ENCODE results near the gene SMYD3. TPM values are rescaled to one million over a fixed set of nuclear protein-coding genes. Genes with fewer than 3 reads are reported as not detected.
A peak's percentile ranks its signal among the peaks of the same experiment; 100 is the strongest.

Gene SMYD3
- polyA plus RNA-seq, 3 donors from 2014 or later: 48.4 to 57.5 (median 50.8) TPM

DNA sequence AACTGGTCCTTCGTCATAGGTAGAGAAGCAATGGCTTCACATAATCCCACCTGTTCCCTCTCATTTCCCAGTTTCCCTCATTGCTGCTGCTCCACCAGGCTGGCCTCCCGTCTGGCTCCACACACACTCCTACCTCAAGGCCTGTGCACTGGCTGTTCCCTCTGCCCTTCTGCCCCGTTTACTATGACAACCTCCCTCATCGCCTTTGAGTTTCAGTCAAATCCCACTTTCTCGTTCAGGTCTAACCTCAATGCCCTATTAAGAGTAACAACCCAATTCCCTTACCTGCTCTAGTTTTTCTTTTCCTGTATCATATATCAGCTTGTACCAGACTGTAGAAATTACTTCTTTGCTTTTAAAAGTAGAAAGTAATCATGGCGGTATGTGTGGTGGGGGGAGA lies 589.7 kb downstream of the SMYD3 start:
- H3K27me3 Mint-ChIP-seq (ENCODE audit: low read depth in 3 of 3): peaks cover 0 to 2% (median 0%) of the 10 kb centered on the region in 3 donors
- H3K9me3 Mint-ChIP-seq: peaks cover 0 to 3% (median under 1%) of the 10 kb centered on the region in 6 donors
- H3K4me3 Mint-ChIP-seq: no peak overlapping the region
- no peak overlapping the region for H3K27ac Mint-ChIP-seq
- peaks cover 16 to 24% (median 24%) of the 10 kb centered on the region in 3 donors for H3K36me3 Mint-ChIP-seq
- DNase-seq: no peak
- peaks cover 2 to 6% of the 10 kb centered on the region in 2 donors for H3K4me1 Mint-ChIP-seq

DNA sequence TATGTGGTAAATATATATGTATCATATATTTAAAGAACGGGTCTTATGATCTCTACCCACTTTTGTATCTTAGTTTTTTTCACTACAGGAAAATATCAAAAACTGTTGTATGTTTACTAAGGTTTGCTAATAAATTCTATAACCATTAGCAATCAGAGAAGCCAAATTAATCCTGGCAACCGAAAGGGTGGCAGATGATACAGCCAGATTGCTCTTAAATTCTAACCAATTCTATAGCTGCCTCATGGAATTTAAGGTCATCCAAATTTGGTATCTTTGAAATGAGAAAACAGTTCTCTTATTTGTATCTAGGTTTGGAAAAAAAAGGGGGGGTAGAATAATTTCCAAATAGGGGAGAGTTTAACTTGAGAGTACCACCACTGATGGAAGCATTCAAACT lies 591.2 kb downstream of the SMYD3 start:
- H3K9me3 Mint-ChIP-seq: peaks cover 0 to 3% (median 0%) of the 10 kb centered on the region in 6 donors
- no peak for DNase-seq
- peaks cover 0 to 2% (median 0%) of the 10 kb centered on the region in 3 donors for H3K27me3 Mint-ChIP-seq (ENCODE audit: low read depth in 3 of 3)
- H3K4me1 Mint-ChIP-seq: peaks cover 2 to 6% of the 10 kb centered on the region in 2 donors
- H3K4me3 Mint-ChIP-seq: no peak overlapping the region
- no peak overlapping the region for H3K27ac Mint-ChIP-seq
- H3K36me3 Mint-ChIP-seq: peaks cover 16 to 30% (median 28%) of the 10 kb centered on the region in 3 donors

GRCh38 chr1:245915406-245915805 lies 591.7 kb downstream of the SMYD3 start:
- Mint-ChIP-seq H3K4me1 (peaks cover 2 to 6% of the 10 kb centered on the region in 2 donors), H3K27me3 (ENCODE audit: low read depth in 3 of 3) (peaks cover 0 to 2% (median 0%) of the 10 kb centered on the region in 3 donors), H3K27ac (peak overlapping the region in 1 of 6 donors; percentile 11), H3K4me3 (no peak overlapping the region), H3K36me3 (peaks cover 16 to 30% (median 28%) of the 10 kb centered on the region in 3 donors), H3K9me3 (peaks cover 0 to 3% (median 0%) of the 10 kb centered on the region in 6 donors)
- no peak for DNase-seq

GRCh38 chr1:245908543-245908942 lies 598.5 kb downstream of the SMYD3 start:
- Mint-ChIP-seq H3K27me3 (ENCODE audit: low read depth in 3 of 3) (peaks cover 0 to 2% (median 0%) of the 10 kb centered on the region in 3 donors), H3K27ac (no peak overlapping the region), H3K9me3 (peaks cover 0 to 3% (median 0%) of the 10 kb centered on the region in 6 donors), H3K36me3 (peaks cover 1 to 18% (median 15%) of the 10 kb centered on the region in 3 donors), H3K4me3 (no peak overlapping the region), H3K4me1 (peaks cover under 1 to 3% of the 10 kb centered on the region in 2 donors)
- DNase-seq: no peak

- Mint-ChIP-seq H3K4me3 (no peak overlapping the region), H3K36me3 (peaks cover 0 to 17% (median 15%) of the 10 kb centered on the region in 3 donors)
- no peak for DNase-seq
These were observed 600.9 kb downstream of the SMYD3 start for GRCh38 chr1:245906207-245906606.

GRCh38 chr1:245903851-245904250 lies 603.2 kb downstream of the SMYD3 start:
- no peak for DNase-seq
- Mint-ChIP-seq H3K27me3 (ENCODE audit: low read depth in 3 of 3) (peaks cover 0 to 2% (median 2%) of the 10 kb centered on the region in 3 donors), H3K9me3 (no peaks in the 10 kb centered on the region), H3K4me1 (no peaks in the 10 kb centered on the region), H3K4me3 (no peak overlapping the region), H3K27ac (no peak overlapping the region), H3K36me3 (peaks cover 0 to 31% (median 16%) of the 10 kb centered on the region in 3 donors)

More at GRCh38 chr1:245906207-245906606, 600.9 kb downstream of the SMYD3 start:
- H3K27ac Mint-ChIP-seq: no peak overlapping the region
- H3K4me1 Mint-ChIP-seq: no peaks in the 10 kb centered on the region
- H3K27me3 Mint-ChIP-seq (ENCODE audit: low read depth in 3 of 3): peaks cover 0 to 2% (median 2%) of the 10 kb centered on the region in 3 donors
- no peaks in the 10 kb centered on the region for H3K9me3 Mint-ChIP-seq

DNA sequence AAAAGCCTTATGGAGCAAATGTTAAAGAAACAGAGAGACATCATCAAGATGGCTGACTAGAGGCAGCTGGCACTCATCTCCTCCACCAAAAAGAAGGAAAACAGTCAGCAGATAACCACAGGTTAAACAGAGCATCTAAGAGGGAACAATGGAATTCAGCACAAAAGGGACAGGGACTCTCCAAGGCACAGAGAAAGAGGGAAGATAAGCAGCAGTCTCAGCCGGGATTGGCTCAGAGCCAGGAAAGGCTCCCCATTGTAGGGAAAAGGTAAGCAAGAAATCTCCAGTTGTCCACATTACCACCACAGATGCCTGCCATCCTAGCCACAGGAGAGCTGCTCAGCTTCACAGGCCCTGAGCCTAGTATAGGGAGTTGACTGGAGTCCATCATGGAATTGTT lies 605.5 kb downstream of the SMYD3 start:
- Mint-ChIP-seq H3K9me3 (no peaks in the 10 kb centered on the region), H3K4me3 (no peak overlapping the region), H3K27ac (no peak overlapping the region), H3K27me3 (ENCODE audit: low read depth in 3 of 3) (peaks cover 0 to 2% (median 2%) of the 10 kb centered on the region in 3 donors), H3K36me3 (peaks cover 0 to 28% (median 22%) of the 10 kb centered on the region in 3 donors), H3K4me1 (peaks cover 0 to under 1% of the 10 kb centered on the region in 2 donors)
- DNase-seq: no peak

GRCh38 chr1:245901037-245901436 lies 606.0 kb downstream of the SMYD3 start:
- H3K27ac Mint-ChIP-seq: no peak overlapping the region
- H3K9me3 Mint-ChIP-seq: no peaks in the 10 kb centered on the region
- H3K4me1 Mint-ChIP-seq: peaks cover 5% of the 10 kb centered on the region in 2 donors
- H3K4me3 Mint-ChIP-seq: no peak overlapping the region
- DNase-seq: no peak
- H3K36me3 Mint-ChIP-seq: peaks cover 0 to 28% (median 22%) of the 10 kb centered on the region in 3 donors
- H3K27me3 Mint-ChIP-seq (ENCODE audit: low read depth in 3 of 3): peaks cover 0 to 2% (median 2%) of the 10 kb centered on the region in 3 donors

DNA sequence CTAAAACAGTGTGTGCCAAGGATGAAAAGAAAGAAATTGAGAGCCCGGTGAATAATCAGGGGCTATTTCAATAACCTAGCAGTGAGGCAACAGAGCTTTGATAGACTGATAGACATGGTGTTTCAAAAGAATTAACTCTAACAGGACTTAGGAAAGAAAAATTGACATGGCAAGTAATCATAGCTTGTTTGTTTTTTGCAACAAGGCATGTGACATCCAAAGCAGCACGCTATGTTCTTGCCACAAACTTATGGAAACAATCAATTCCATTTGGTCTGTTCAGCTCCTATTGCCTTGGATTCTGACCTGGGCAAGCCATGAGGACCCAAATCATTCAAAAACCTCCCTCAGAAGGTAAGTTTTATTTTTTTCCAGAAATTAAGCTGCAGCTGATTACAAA lies 608.5 kb downstream of the SMYD3 start:
- no peak for DNase-seq
- Mint-ChIP-seq H3K36me3 (peaks cover 2 to 24% (median 21%) of the 10 kb centered on the region in 3 donors), H3K27ac (no peak overlapping the region), H3K4me1 (peaks cover 19 to 25% of the 10 kb centered on the region in 2 donors), H3K9me3 (peaks cover 0 to 2% (median under 1%) of the 10 kb centered on the region in 6 donors), H3K4me3 (no peak overlapping the region), H3K27me3 (ENCODE audit: low read depth in 3 of 3) (peaks cover 2 to 5% (median 2%) of the 10 kb centered on the region in 3 donors)

DNA sequence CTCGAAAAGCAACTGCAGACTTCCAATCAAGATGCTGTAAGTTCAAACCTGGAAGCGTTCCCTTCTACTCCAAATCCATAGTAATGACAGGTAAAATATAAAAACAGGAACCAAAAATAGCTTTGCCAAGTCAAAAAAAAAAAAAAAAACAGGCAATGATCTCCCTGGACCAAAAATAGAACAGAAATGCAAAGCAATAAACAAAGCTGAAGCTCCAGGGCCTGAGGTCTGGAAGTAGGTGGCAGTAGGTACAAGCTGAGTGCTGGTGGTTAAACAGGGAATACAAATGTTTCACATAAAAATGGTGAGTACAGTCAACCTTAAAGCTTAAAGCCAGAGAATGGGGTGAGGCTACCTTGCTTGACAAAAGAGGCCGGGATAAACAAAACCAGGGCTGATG lies 610.8 kb downstream of the SMYD3 start:
- H3K9me3 Mint-ChIP-seq: peaks cover 4 to 12% (median 5%) of the 10 kb centered on the region in 6 donors
- no peak for DNase-seq
- no peak overlapping the region for H3K4me3 Mint-ChIP-seq
- peak overlapping the region in 1 of 6 donors; percentile 46 for H3K27ac Mint-ChIP-seq
- H3K27me3 Mint-ChIP-seq (ENCODE audit: low read depth in 3 of 3): peaks cover 0 to 5% (median 4%) of the 10 kb centered on the region in 3 donors
- peaks cover 21 to 25% of the 10 kb centered on the region in 2 donors for H3K4me1 Mint-ChIP-seq
- peaks cover 10 to 28% (median 21%) of the 10 kb centered on the region in 3 donors for H3K36me3 Mint-ChIP-seq

- H3K9me3 Mint-ChIP-seq: peaks cover 4 to 12% (median 5%) of the 10 kb centered on the region in 6 donors
- peak overlapping the region in 1 of 5 donors; percentile 46 for H3K4me3 Mint-ChIP-seq
- peaks cover 10 to 28% (median 21%) of the 10 kb centered on the region in 3 donors for H3K36me3 Mint-ChIP-seq
- H3K4me1 Mint-ChIP-seq: peaks cover 21 to 25% of the 10 kb centered on the region in 2 donors
- no peak for DNase-seq
- H3K27ac Mint-ChIP-seq: peak overlapping the region in 4 of 6 donors; percentile 50 to 82 (median 70)
- peaks cover 0 to 5% (median 4%) of the 10 kb centered on the region in 3 donors for H3K27me3 Mint-ChIP-seq (ENCODE audit: low read depth in 3 of 3)
These were observed 611.6 kb downstream of the SMYD3 start for GRCh38 chr1:245895455-245895959.

- peaks cover 4 to 12% (median 5%) of the 10 kb centered on the region in 6 donors for H3K9me3 Mint-ChIP-seq
These were observed 612.2 kb downstream of the SMYD3 start for GRCh38 chr1:245894843-245895242.

GRCh38 chr1:245893025-245893424 lies 614.1 kb downstream of the SMYD3 start:
- Mint-ChIP-seq H3K9me3 (peaks cover 4 to 12% (median 5%) of the 10 kb centered on the region in 6 donors), H3K4me3 (no peak overlapping the region), H3K27ac (no peak overlapping the region), H3K27me3 (ENCODE audit: low read depth in 3 of 3) (peaks cover 0 to 5% (median 4%) of the 10 kb centered on the region in 3 donors), H3K36me3 (peaks cover 10 to 16% (median 14%) of the 10 kb centered on the region in 3 donors), H3K4me1 (peaks cover 21 to 25% of the 10 kb centered on the region in 2 donors)
- DNase-seq: no peak

More at GRCh38 chr1:245894843-245895242, 612.2 kb downstream of the SMYD3 start:
- H3K4me1 Mint-ChIP-seq: peaks cover 21 to 25% of the 10 kb centered on the region in 2 donors
- H3K4me3 Mint-ChIP-seq: peak overlapping the region; percentile 3 to 62 (median 18)
- H3K27me3 Mint-ChIP-seq (ENCODE audit: low read depth in 3 of 3): peaks cover 0 to 5% (median 4%) of the 10 kb centered on the region in 3 donors
- H3K27ac Mint-ChIP-seq: peak overlapping the region in 5 of 6 donors; percentile 47 to 82 (median 50)
- H3K36me3 Mint-ChIP-seq: peaks cover 10 to 21% (median 21%) of the 10 kb centered on the region in 3 donors
- peak; percentile 6 to 36 (median 35) for DNase-seq

DNA sequence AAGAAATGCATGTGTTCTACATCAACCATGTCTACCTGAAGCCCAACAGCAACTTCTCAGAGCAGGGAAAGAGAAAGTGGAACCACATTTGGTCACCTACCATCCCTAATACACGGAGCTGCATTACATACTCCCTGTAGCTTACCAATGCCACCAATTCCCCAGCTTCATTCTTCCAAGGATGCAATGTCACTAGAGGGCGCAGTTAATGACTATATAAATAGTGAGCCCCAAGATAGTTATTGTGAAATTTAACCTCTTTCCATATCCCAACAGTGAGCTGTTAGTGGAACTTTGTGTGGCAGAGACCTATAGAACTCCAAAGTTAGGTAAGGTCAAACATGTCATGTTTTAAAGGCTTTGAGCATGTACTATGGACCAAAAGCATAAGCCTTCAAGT lies 618.3 kb downstream of the SMYD3 start:
- H3K27me3 Mint-ChIP-seq (ENCODE audit: low read depth in 3 of 3): peaks cover 0 to 3% (median 2%) of the 10 kb centered on the region in 3 donors
- H3K4me3 Mint-ChIP-seq: no peak overlapping the region
- DNase-seq: peak; percentile 9 to 23 (median 11)
- H3K27ac Mint-ChIP-seq: no peak overlapping the region
- peaks cover 0 to 2% of the 10 kb centered on the region in 2 donors for H3K4me1 Mint-ChIP-seq
- H3K36me3 Mint-ChIP-seq: peaks cover 17 to 29% (median 25%) of the 10 kb centered on the region in 3 donors
- H3K9me3 Mint-ChIP-seq: peaks cover 4 to 12% (median 6%) of the 10 kb centered on the region in 6 donors
